HCEC 1CT (cell line): ENCODE data around the gene TOM1L2.
A peak's percentile ranks its signal among the peaks of the same experiment; 100 is the strongest.
"Not testable (repeated sequence)": the region's sequence is repeated elsewhere in the genome, so short reads cannot be mapped to it uniquely, and the experiment has no call there.

Source experiments
- DNase-seq: peaks from one replicate; pipeline ENCODE4 v3.0.0-alpha.2; 2017

TOM1L2 gene

DNA sequence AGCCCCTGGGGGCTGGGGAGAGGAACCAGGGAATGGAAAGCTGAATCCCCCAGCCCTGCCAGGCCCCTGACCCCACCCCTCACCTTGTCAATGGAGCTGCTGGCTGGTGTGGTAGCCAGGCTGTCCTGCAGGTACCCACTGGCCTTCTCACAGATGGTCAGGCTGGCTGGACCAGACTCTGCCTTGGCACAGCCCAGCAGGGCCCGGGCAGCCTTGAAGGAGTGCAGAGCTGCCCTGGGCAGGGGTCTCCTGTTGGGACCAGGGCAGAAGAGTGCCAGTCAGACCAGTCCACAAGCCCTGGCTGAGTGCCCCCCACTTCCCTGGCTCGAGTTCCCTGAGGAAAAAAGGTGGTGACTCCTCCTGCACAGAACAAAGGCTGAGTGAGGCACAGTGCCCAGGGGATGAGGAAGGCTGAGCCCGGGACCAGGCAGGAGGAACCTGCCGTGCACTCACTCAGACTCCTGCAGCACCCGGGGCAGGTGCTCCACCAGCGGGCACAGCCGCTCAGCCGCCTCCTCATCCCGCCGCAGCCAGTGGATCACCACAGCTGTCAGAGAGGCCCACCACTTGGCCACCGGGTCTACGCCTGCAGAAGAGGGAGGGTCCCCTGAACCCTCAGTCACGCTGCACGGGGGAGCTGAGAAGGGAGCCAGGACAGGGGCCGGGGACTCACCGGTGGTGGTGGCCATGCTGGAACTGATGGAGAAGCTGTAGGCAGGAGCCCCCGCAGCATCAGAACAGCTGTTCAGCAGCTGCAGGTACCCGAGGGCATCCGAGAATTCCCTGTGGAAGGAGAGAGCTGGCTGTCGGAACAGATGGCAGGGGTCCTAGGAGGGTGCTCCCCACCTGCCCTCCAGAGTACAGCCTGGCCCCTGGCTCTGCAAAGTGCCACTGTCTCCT lies 157.8 kb downstream of the TOM1L2 start:
- DNase-seq: no peak

DNA sequence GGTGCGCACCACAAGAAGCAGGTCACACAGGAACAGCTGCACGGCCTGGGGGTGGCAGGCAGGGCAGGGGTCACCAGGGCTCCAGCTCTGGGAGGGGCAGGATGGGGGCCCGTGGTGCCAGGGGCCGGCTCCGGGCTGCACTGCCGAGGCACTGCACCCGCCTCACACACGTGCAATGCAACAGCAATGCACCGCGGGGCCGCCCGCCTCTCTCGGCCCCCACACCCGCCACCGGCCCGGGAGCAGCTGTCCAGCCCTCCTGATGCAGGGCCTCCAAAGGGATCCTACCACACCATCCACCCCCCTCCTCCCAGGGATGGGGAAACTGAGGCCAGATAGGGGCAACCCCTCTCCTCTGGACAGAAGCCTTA lies 158.5 kb downstream of the TOM1L2 start:
- no peak for DNase-seq

DNA sequence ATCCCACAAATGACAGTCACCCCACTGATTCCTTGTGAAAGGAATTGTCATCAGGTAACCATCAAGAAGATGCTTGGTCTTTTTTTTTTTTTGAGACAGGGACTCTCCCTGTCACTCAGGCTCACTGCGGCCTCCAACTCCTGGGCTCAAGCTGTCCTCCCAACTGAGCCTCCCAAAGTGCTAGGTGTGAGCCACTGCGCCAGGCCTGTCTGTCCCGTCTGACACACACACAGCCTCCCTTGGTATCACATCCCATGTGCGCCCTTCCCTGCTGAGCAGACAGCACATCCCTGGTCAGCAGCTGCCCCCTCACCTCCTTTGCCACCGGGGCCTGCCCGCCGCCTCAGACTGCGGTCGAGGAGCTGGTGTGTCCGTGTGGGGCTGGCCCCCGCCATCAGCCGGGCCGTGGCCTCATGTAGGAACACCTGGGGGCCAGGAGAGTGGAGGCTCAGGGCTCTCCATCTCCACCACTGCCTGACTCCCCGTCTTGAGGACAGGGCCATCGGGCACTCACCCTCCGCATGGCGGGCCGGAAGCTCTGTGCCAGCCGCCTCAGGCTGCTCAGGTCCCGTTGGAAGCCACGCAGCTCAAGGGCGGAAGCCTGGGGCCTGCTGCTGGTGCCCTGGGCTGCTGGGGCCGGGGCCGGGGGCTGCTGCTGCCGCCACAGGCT lies 159.0 kb downstream of the TOM1L2 start:
- no peak for DNase-seq

DNA sequence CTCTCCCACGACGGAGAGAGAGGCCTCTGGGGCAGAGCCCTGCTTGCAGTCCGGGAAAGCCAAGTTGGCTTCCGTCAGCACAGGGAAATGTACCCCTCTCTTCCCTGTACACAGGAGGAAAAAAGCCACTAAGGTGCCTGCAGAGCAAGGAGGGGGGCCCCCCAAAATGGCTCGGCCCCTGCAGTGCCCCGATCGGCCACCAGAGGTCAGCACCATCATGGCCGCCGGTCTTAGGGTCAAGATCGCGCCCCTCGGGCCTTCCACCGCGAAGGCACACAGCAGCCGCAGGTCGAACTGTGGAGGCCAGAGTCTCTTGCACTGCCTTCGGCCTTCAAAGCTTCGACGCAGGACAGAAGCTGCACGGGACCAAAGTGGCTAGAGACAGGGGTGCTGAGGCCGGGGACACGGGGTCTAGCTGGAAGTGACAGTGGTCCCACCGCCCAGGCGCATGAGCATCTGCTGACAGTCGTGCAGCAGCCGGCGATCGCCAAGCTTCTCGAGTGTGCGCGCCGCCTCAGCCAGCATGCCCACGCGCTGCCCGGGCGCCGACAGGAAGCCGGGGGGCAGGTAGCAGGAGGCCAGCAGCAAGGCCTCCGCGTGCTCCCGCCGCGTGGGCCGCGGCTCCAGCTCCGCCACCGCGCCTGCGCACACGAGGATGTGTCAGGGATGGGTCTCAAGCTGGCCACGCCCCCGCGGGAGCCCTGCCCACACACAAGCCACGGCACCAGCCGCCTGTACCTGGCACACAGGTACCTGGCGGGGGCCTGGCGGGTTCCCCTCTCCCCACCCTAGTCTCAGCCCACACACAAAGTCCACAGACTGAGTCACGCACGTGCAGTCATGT lies 159.8 kb downstream of the TOM1L2 start:
- DNase-seq: peak; percentile 25

DNA sequence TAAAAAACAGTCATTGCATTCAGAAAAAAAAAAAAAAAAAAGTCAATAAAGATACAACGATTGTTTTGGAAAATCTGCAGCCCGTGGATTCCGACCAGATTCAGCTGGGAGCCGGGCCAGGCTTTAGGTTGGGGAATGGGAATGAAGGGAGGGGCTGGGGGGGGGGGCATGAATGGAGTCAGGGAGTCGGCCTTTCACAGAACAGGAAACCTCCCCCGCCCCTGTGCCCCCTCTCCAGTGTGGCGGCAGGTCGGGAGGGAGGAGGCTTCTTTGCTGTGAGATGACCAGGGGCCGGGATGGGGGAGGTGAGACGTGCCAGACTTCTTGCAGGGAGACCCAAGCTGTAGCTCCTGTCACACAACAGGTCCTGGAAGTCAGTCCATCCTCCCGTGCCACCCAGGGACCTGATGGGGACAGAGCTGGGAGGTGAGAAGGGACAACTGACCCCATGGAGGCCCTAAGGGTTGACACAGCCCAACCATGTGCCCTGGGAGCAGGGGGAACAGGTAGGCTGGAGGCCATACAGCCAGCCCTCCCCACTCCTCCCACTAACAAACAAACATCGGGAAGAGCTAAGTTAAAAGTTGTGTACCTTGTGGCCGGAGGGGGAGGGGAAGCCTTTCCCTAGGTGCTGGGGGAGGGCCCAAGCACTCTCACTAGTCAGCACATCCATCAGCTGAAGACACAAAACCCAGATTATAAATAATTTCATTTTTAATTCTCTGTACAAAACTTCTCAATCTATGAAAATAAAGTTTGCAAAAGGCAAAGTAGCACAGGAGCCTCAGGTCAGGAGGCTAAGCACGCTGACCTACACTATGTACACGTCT lies 160.6 kb downstream of the TOM1L2 start:
- DNase-seq: no peak

DNA sequence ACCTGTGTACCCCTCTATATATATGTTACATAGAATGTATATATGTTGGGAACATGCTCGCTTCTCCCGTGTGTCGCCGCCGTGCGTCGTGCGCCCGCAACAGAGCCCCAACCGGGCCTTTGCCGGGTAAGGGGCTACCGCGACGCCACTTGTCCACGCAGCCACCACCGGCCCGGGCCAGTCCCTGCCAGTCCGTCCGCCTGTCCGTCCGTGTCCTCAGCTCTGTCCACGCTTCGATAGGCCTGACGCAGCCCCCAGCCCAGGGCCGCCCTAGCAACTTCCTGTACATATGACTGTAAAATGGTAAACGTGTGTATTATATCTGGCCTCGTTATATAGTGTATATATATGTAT lies 161.3 kb downstream of the TOM1L2 start:
- DNase-seq: no peak

DNA sequence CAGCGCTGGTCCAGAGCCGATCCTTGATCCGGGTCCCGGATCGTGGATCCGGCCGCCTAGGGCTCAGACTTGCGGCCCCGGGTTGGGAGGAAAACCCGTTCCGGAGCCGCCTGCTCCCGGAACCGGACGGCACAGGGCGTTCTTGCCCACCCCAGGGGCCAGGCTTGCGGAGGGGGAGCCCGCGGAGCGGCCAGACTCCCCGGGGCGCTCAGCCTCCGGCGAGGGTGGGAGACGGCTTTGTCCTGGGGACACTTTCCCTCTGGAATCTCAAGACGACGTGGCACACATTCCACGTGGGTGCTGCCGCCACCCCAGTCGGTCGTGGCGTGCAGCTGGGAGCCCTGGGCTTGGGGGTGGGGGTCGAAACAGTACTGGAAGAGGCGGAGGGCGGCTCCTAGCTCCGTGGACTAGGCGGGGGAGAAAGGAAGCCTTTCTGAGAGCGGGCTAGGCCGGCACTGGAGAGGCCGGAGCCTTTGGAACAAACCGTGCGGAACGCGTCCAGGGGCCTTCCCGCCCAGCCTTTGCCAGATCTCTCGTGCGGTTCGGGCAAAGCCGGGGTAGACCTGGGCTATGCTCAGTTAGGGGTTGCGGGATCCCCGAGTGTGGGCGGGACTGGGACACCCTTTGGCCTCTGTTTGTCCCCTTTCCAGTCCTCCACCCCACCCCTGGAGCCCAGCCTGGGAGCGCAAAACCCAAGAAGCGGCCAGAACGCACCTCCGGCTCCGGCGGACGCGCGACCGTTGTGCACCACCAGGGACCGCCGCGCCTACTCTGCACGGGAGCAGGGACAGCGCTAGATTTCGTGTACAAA lies 161.9 kb downstream of the TOM1L2 start:
- DNase-seq: no peak

DNA sequence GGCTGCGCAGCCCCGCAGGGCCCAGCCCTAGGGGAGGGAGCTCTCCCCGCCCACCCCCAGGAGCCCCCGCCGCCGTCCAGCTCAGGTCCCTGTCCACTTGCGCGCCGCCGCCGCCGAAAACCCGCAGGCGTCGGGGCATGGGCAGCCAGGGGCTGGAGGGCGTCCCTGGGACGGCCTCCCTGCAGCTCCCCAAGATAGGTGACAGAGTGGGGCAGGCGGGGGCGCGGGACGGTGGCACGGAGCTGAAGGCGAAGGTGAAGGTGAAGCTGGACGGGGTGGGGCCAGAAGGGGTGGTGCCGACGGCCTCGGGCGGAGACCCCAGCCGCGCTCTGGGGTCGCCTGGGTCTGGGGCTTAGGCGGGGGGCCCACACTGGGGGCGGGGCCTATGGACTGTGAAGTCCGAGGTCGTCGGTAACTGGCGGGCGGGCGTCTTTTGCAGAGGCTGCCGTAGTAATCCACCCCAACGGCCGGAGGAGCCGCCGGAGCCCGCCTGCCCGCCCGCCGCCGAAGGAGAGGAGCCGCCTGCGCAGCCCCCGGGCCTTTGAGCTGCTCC lies 162.6 kb downstream of the TOM1L2 start:
- no peak for DNase-seq

DNA sequence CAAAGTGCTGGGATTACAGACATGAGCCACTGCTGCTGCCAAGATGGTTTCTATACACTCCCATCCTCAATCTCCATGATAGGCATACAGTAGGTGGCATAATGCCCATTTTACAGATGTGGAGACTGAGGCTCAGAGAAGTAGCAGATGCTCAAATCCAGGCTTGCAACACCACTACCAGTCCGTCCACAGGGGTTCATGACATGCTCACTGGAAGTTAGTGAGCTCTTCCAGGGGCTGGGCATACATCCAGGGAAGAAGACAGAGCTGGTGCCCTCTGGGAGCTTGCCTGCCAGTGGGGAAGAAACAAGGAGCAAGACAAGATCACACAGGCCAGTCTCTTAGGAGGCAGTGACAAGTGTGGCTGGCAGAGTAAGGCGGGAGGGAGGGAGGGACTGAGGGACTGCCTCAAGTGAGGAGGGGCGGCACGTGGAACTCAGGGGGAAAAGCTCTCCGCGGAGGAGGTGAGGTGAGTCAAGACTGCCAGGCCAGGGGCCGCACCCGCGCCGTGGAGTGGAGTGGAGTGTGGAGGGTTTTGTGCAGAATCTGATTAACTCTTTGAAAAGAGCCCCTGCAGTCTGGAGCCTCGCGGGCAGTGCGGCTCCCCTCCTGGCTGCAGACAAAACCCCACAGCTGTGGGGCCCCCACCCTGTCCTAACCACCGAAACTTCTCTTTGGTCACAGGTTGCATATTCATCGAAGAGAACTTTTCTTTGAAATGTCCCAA lies 163.3 kb downstream of the TOM1L2 start:
- no peak for DNase-seq

DNA sequence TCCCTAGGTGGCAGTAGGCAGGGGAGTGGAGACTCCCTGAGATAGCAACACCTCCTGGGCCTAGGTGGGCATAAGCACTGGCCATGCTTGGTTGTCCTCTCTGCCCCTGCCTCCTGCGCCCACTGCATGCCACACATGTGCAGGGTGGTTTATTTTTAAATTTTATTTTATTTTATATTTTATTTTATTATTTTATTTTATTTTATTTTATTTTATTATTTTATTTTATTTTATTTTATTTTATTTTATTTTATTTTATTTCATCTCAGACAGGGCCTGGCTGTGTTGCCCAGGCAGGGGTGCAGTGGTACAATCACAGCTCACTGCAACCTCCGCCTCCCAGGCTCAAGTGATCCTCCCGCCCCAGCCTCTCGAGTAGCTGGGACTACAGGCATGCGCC lies 164.0 kb downstream of the TOM1L2 start:
- DNase-seq: not testable (repeated sequence)

DNA sequence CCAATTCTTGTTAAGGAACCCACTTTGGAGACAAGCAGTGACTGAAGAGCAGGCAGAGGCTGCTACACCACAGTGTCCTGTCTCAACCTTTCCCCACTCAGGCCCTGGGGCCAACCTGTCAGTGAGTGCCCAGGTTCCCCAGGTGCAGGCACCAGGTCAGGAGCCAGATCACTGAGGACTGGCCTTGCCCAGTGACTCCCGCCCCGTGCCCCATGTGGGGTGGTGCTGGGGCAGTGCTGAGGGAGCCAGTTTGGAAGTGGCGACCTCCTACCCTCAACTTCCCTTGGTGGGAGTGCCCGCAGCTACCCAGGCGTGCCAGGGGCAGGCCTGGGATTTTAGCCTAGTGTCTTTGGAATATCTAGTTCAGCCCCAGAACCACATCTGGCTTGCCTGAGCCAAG lies 164.8 kb downstream of the TOM1L2 start:
- no peak for DNase-seq

DNA sequence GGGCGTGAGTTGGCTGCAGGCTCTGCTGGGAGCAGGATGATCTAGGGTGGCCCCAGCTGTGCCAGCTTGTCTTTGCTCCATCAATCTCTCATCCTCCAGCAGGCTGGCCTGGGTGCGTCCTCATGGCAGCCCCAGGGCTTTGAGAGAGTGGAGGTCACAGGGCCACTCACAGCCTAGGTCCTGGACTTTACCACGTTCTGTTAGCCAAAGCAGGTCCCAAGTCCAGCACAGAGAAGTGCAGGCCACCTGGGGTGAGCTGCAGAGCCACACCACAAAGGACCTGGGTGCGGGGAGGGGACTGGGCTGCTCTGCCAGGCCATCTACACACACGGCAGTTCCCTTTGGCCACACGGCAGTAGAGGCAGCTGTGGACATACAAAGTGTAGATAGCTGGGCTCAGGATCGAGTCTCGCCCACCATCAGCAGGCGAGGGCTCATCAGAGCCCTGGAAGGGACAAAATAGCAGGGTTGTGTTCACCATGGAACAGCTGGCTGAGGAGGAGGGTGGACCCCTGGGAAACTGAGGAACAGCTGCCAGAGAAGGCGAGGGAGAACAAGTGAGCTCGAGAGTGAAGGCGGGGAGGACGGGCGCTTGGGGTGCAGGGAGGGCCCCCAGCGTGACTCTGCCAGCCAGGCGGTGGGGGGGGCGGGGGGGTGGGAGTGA lies 165.5 kb downstream of the TOM1L2 start:
- no peak for DNase-seq

DNA sequence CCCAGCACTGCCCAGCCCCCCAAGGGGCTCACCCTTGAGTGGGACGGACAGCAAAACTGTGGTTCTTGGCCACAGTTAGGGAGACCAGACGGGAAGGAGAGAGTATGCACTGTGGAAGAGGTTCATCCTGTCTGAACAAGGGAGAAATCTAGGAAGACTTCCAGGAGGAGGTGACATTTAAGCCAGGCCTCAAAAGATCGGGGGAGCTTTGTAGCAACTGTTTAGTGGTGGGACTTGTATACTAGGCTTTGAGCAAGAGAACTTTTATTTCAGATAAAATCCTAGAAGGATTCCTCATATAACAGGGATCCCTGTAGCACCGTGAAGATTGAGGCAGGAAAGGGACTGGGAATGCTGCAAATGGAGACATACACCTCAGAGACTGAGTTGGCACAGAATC lies 166.2 kb downstream of the TOM1L2 start:
- no peak for DNase-seq

DNA sequence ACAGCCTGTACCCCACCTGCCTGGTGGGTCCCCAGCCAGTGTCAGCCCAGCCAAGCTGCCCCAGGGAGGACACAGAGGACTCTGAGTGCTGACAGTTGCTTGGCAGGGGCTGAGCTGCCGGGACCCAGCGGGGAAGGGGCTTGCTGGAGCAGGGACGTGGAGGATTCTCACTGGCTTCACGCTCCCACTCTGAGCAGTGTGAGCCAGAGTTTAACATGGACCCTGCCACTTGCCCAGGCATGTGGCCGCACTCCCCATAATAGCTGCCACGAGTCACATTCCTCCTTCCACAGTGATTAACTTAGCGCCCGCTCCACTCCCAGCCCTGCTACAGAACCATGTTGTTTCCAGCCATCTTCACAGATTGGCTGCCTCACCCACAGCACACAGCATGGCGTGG lies 166.6 kb downstream of the TOM1L2 start:
- no peak for DNase-seq

DNA sequence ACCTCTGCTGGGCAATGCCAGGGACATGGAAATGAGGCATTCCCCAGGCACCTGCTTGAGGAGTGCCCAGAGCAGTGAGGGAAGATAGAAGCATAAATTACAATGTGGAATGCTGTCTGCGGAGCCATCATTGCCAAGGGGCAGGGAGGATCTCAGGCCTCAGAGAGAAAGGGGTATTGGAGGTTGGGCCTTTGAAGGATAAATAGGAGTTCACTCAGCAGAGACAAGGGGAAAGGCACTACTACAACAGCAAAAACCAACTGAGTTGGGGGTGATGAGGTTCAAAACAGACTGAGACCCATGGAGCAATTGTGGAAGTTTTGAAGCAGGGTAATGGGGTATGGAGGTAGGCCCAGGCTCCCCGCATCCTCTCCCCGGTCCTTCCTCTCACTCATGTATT lies 168.2 kb downstream of the TOM1L2 start:
- no peak for DNase-seq

DNA sequence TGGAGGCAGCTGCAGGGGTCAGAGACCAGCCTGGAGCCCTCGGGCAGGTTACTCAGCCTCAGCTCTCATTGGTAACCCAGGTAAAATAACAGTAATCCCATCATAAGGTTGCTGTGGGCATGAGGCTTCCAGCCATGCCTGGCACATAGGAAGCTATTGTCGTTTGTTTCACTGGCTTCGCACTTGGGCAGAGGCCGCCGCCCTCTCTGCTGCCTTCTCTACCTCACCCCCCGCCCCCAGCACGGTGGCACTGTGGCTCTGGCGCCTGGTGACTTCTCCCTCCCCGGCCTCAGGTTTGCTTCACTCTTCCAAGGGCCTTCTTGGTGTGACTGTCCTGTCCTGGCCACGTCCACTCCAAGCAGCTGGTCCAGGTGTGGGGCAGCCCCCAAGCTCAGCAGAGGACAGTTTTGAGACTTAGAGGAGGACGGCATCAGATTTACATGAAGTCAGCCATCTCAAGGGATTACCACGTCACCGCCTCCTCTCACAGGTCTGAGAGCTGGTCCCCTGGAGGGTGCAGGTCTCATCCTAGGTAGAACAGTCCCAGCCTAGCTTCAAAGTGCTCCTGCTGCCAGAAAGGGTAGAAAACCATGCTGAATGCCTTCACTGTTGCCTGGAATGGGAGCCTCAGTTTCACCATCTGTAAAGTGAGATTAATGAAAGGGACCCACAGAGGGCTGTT lies 170.3 kb downstream of the TOM1L2 start:
- no peak for DNase-seq

DNA sequence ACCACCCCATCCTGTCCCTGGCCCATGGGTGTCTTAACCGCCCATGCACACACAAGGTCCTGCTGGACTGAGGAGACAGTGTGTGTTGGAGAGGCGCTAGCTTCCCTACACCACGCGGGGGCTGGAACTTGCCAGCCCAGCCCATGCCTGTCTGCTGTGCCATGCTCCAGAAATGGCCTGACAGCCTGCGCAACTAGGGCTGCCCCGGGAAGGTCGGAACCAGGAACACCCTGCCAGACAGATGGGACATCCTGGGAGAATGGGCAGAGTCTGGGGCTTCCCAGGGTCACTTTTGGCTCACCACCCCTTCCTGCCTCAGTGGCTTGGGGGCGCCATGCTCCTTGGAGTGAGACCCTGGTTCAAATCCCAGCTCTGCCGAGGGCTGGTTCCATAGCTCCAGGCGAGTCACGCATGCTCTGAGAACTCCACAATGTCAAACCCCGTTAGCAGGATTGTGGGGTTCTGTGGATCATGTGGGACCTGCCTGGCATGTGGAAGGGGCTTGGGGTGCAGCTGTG lies 171.6 kb downstream of the TOM1L2 start:
- DNase-seq: no peak

DNA sequence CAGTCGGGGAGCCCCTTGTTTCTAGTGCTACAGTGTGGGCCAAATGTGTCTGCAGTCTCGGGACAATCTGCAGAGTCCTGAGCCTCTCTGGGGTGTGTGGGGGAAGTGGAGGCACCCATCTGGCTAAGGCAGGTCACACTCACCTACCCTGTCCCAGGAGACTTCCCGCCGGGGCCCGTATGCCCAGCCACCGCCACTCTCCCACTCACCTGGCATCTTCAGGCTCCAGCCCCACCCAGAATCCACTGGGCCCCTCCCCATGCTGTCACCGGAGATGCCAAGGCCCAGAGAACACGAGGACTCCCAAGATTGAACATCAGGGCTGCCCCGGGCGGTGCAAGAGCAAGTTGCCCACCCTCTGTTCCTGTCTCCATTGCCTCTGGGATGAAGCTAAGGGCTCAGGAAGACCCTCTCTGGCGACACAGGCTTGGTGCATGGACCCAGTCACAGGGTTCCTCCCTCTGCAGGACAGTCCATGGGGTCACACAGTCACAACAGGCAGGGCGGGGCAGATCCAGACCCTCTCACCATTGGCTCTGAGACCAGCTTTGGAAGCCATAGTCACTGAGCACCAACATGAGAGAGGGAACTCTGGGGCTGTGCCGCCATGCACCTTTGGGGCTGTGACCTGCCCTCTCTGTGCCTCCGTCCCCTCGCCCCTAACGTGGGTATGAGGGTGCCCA lies 173.5 kb downstream of the TOM1L2 start:
- no peak for DNase-seq
